ENCODE results near the gene MED9.

MED9 gene

DNA sequence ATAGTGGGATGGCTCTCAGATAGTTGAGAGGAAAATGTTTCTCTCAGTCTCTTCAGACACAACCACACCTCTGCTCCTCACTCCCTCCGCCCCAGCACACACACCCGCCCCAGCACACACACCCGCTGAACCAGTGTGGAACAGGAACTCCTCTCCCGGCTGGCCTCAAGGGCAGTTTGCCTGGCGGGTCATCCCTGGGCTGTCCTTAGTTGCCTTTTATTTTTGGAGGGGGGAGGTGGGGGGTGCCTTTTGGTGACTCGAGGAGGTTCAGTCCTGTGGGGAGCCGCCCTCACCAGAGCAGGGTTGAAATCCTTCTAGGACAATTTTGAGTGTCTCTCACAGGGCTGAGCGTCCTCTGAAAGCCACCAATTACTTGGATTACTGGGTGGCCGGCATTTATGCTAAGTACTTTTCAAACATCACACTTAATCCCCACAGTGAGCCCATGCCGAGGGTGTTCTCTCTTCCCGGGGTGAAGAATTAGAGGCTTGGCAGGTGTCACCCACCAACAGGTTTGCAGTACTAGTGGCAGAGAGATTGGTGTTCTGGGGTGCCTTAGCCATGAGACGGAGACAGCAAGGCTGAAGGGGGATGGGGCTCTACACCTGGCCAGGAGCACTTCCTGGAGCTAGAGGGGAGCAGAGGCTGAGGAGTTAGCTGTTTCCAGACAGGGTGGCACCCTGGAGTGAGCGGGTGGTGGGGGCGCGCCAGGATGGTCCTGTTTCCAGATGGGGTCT lies 16.6 kb downstream of the MED9 start:
- peaks cover 13% of the 10 kb centered on the region for H3K4me1 ChIP-seq (ENCODE audit: insufficient read depth, low read length, poor library complexity, severe bottlenecking)

DNA sequence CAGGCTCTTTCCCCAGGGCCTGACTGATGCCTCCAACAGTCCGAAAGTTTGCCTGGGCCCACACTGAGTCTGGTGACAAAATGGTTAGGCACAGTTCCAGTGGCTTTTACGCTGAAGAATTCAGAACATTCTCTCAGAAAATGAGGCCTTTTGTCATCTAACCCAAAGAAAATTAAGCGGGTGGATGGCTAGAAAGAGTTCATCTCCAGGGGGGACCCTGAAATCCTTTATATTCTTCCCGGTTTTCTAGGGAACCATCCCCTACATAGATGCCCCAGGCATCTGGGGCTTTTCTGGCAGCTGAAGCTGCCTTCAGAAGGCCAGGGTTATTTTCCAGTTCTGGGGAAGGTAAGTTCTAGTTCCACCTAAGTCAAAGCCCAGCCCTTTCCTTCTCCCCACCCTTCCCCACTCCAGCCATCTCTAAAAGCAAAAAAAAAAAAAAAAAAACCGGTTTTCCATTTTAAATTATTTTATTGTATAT lies 17.2 kb downstream of the MED9 start:
- no peaks in the 10 kb centered on the region; the same call in 1 of the 2 replicates for H3F3A ChIP-seq (ENCODE audit: low read depth)

More for the DNA sequence above, 16.6 kb downstream of the MED9 start:
- Histone ChIP-seq H4K20me1 (ENCODE audit: insufficient read depth, low read length, poor library complexity, severe bottlenecking) (no peaks in the 10 kb centered on the region), H3K36me3 (ENCODE audit: insufficient read depth, low read length) (peaks cover 18% of the 10 kb centered on the region; the same call in 1 of the 2 replicates), H3F3A (ENCODE audit: low read depth) (no peaks in the 10 kb centered on the region; the same call in 1 of the 2 replicates), H3K4me2 (ENCODE audit: low read depth, low read length, poor library complexity, severe bottlenecking) (no peak overlapping the region), H3K9me3 (ENCODE audit: insufficient read depth, low read depth, low read length) (no peaks in the 10 kb centered on the region), H3K79me2 (ENCODE audit: insufficient read depth, low read length) (0 out of 2 replicates have a peak, but pooled peaks cover 4% of the 10 kb centered on the region), H3K27me3 (ENCODE audit: insufficient read depth, low read length, poor library complexity, severe bottlenecking) (no peaks in the 10 kb centered on the region), H3K9me2 (replicated peaks; ENCODE audit: low read depth, low read length) (no peaks in the 10 kb centered on the region), H2AFZ (ENCODE audit: low read length) (no peak overlapping the region), H3K9ac (ENCODE audit: low read depth, low read length, poor library complexity, severe bottlenecking) (no peak overlapping the region), H3K4me3 (ENCODE audit: low read length, poor library complexity, severe bottlenecking) (no peak overlapping the region)
- no peak for TF ChIP-seq EZH2phosphoT487 (IDR thresholded peaks at IDR 0.05; ENCODE audit: borderline replicate concordance)
- TF ChIP-seq, protein P1, sequence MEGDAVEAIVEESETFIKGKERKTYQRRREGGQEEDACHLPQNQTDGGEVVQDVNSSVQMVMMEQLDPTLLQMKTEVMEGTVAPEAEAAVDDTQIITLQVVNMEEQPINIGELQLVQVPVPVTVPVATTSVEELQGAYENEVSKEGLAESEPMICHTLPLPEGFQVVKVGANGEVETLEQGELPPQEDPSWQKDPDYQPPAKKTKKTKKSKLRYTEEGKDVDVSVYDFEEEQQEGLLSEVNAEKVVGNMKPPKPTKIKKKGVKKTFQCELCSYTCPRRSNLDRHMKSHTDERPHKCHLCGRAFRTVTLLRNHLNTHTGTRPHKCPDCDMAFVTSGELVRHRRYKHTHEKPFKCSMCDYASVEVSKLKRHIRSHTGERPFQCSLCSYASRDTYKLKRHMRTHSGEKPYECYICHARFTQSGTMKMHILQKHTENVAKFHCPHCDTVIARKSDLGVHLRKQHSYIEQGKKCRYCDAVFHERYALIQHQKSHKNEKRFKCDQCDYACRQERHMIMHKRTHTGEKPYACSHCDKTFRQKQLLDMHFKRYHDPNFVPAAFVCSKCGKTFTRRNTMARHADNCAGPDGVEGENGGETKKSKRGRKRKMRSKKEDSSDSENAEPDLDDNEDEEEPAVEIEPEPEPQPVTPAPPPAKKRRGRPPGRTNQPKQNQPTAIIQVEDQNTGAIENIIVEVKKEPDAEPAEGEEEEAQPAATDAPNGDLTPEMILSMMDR (conservative IDR thresholded peaks at IDR 0.05; ENCODE audit: low read length), result no peak

DNA sequence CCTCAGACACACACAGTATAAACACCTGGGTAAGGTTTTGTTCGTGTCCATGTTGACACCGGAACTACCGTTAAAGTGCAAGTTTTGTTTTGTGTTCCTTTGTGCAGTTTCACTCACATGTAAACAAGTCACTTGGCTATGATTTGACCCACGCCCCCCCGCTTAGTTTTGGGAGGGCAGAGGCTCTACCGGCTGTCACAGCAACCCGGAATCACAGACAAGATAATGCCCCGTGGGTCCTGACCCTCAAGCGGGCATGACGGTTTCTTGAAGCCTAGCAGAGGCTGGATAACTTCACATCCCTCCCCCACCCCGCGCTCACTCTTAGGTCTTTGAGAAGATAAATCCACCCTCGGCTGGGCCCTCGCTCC lies 17.7 kb downstream of the MED9 start:
- Histone ChIP-seq H3K4me2 (ENCODE audit: low read depth, low read length, poor library complexity, severe bottlenecking) (no peak overlapping the region), H3F3A (ENCODE audit: low read depth) (no peaks in the 10 kb centered on the region; the same call in 1 of the 2 replicates), H3K79me2 (ENCODE audit: insufficient read depth, low read length) (0 out of 2 replicates have a peak, but pooled peaks cover 4% of the 10 kb centered on the region), H3K9me3 (ENCODE audit: insufficient read depth, low read depth, low read length) (no peaks in the 10 kb centered on the region), H3K36me3 (ENCODE audit: insufficient read depth, low read length) (peaks cover 18% of the 10 kb centered on the region; the same call in 1 of the 2 replicates), H3K4me1 (ENCODE audit: insufficient read depth, low read length, poor library complexity, severe bottlenecking) (peaks cover 13% of the 10 kb centered on the region), H4K20me1 (ENCODE audit: insufficient read depth, low read length, poor library complexity, severe bottlenecking) (no peaks in the 10 kb centered on the region), H3K27me3 (ENCODE audit: insufficient read depth, low read length, poor library complexity, severe bottlenecking) (no peaks in the 10 kb centered on the region), H3K4me3 (ENCODE audit: low read length, poor library complexity, severe bottlenecking) (no peak overlapping the region), H3K9ac (ENCODE audit: low read depth, low read length, poor library complexity, severe bottlenecking) (no peak overlapping the region), H2AFZ (ENCODE audit: low read length) (no peak overlapping the region), H3K9me2 (replicated peaks; ENCODE audit: low read depth, low read length) (no peaks in the 10 kb centered on the region)
- TF ChIP-seq EZH2phosphoT487 (IDR thresholded peaks at IDR 0.05; ENCODE audit: borderline replicate concordance), result no peak
- TF ChIP-seq, protein P1 (conservative IDR thresholded peaks at IDR 0.05; ENCODE audit: low read length), result no peak

More for the DNA sequence above, 17.2 kb downstream of the MED9 start:
- H2AFZ ChIP-seq (ENCODE audit: low read length), result no peak overlapping the region
- H3K36me3 ChIP-seq (ENCODE audit: insufficient read depth, low read length), result peaks cover 18% of the 10 kb centered on the region; the same call in 1 of the 2 replicates
- TF ChIP-seq EZH2phosphoT487 (IDR thresholded peaks at IDR 0.05; ENCODE audit: borderline replicate concordance), result no peak
- TF ChIP-seq, protein P1 (conservative IDR thresholded peaks at IDR 0.05; ENCODE audit: low read length), result no peak
- 0 out of 2 replicates have a peak, but pooled peaks cover 4% of the 10 kb centered on the region for H3K79me2 ChIP-seq (ENCODE audit: insufficient read depth, low read length)
- H4K20me1 ChIP-seq (ENCODE audit: insufficient read depth, low read length, poor library complexity, severe bottlenecking), result no peaks in the 10 kb centered on the region
- H3K27me3 ChIP-seq (ENCODE audit: insufficient read depth, low read length, poor library complexity, severe bottlenecking), result no peaks in the 10 kb centered on the region
- H3K9ac ChIP-seq (ENCODE audit: low read depth, low read length, poor library complexity, severe bottlenecking), result no peak overlapping the region
- H3K4me2 ChIP-seq (ENCODE audit: low read depth, low read length, poor library complexity, severe bottlenecking), result no peak overlapping the region
- no peaks in the 10 kb centered on the region for H3K9me3 ChIP-seq (ENCODE audit: insufficient read depth, low read depth, low read length)
- H3K9me2 ChIP-seq (replicated peaks; ENCODE audit: low read depth, low read length), result no peaks in the 10 kb centered on the region
- H3K4me3 ChIP-seq (ENCODE audit: low read length, poor library complexity, severe bottlenecking), result no peak overlapping the region
- H3K4me1 ChIP-seq (ENCODE audit: insufficient read depth, low read length, poor library complexity, severe bottlenecking), result peaks cover 13% of the 10 kb centered on the region
